Esophagus squamous epithelium (tissue), 5 donors: ENCODE measurements around the gene FTCD. TPM values are rescaled to one million over a fixed set of nuclear protein-coding genes. Genes with fewer than 3 reads are reported as not detected.

Experiments used
- DNase-seq: peaks from one replicate; lab custom pipeline; 2025; lab: John Stamatoyannopoulos, UW
- H3K27ac ChIP-seq, 4 donors: fragments of 200-600 bp; sonication (generic); one replicate each; pipeline ENCODE4 v1.5.1; 2016 to 2019; ENCODE audit warnings: mild to moderate bottlenecking in 1 of 4
- H3K27me3 ChIP-seq, 4 donors: fragments of 200-600 bp; sonication (generic); 1 replicate in 3 of 4; 2 replicates in 1 of 4; pipeline versions ENCODE4 v1.5.1 to v1.6.0; 2017 to 2021; ENCODE audit warnings: antibody characterized with exemption in 1 of 4
- H3K36me3 ChIP-seq, 3 donors: fragments of 200-600 bp; sonication (generic); one replicate each; pipeline ENCODE4 v1.5.1; 2016 to 2019
- H3K4me1 ChIP-seq, 3 donors: fragments of 200-600 bp; sonication (generic); one replicate each; pipeline ENCODE4 v1.5.1; 2017 to 2019
- H3K4me3 ChIP-seq, 4 donors: fragments of 200-600 bp; sonication (generic); 1 replicate in 3 of 4; 2 replicates in 1 of 4; pipeline ENCODE4 v1.5.1; 2016 to 2019; ENCODE audit warnings: mild to moderate bottlenecking in 2 of 4, moderate library complexity in 1 of 4
- H3K9me3 ChIP-seq, 3 donors: fragments of 200-600 bp; sonication (generic); one replicate each; pipeline ENCODE4 v1.5.1; 2016 to 2019
- CTCF ChIP-seq, 6 experiments: fragments of 450-650 bp in 4 of 6; fragments of 200-600 bp in 2 of 6; sonication (generic) in 2 of 6; IDR thresholded peaks; one replicate each; pipeline ENCODE4 v1.5.1; 2016 to 2019; ENCODE audit warnings: antibody characterized with exemption in 6 of 6, mild to moderate bottlenecking in 4 of 6, moderate library complexity in 4 of 6
- POLR2A ChIP-seq, 4 donors: fragments of 450-650 bp; IDR thresholded peaks; one replicate each; pipeline ENCODE4 v1.6.1; 2017; ENCODE audit warnings: antibody characterized with exemption in 4 of 4, mild to moderate bottlenecking in 4 of 4, moderate library complexity in 3 of 4
- WGBS, 2 donors: methylation state at CpG; one replicate each; pipeline ENCODE4 v1.1.5; 2018; 5-methylcytosine and 5-hydroxymethylcytosine counted together
- intact Hi-C: fragments of 100-400 bp; cut with DNase I; formaldehyde crosslinking; loops from one replicate; pipeline ENCODE4 v1.15.0; 2022
- total RNA-seq, 4 donors: library from RNA; depleted of rRNA; stranded (reverse); fragments of >200 nt; gene quantifications; one replicate each; pipeline ENCODE4 v1.1.0, GENCODE V29; 2016
- donor health status: DM: yes; HTN: yes; CAD: no.

FTCD gene
- total RNA-seq, 4 donors from 2014 or later: not detected

DNA sequence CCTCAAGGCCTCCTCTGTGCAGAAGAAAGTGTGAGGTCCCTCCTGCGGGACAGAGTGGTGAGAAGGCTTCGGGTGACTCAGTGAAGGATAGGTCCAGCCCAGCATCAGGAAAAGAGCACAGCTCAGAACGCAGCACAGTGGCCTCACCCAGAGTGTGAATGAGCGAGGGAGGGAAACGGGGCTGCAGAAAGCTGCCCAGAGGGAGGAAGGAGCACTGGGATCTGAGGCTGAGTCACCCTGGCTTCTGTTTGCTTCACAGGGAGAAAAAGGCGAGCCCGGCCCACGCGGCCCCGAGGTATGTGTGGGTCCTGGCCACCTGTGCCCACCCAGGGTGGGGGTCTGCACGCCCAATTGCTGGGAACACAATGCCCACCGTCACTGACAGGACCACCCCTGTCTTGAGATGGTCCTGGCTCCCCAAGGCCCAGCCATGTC, 33.1 kb downstream of the FTCD start:
- Histone ChIP-seq H3K4me3 (no peak overlapping the region), H3K4me1 (no peaks in the 10 kb centered on the region), H3K36me3 (peaks cover 0 to 93% (median 17%) of the 10 kb centered on the region in 3 donors), H3K27ac (peak overlapping the region in 1 of 4 donors; percentile 2), H3K9me3 (no peaks in the 10 kb centered on the region), H3K27me3 (no peaks in the 10 kb centered on the region)
- TF ChIP-seq POLR2A (IDR thresholded peaks at IDR 0.05) (no peak), CTCF (IDR thresholded peaks at IDR 0.05) (no peak)
- WGBS, 2 donors: 62 to 81% methylated on average over 8 to 11 of the region's 12 CpGs
- intact Hi-C loops: no loop called here
- DNase-seq: no peak

GRCh38 chr21:46121286-46122221, 33.8 kb downstream of the FTCD start:
- WGBS, 2 donors: no CpG with 5 or more reads among the region's 29 CpGs
- H3K27me3 ChIP-seq: no peaks in the 10 kb centered on the region
- DNase-seq: no peak

GRCh38 chr21:46120301-46121285, 34.8 kb downstream of the FTCD start:
- TF ChIP-seq POLR2A (IDR thresholded peaks at IDR 0.05) (no peak), CTCF (IDR thresholded peaks at IDR 0.05) (no peak)
- H3K27me3 ChIP-seq: no peaks in the 10 kb centered on the region
- no peaks in the 10 kb centered on the region for H3K9me3 ChIP-seq
- intact Hi-C loops: no loop called here
- 56 to 100% methylated on average over 1 to 4 of the region's 26 CpGs for WGBS, 2 donors
- DNase-seq: no peak
- peak overlapping the region in 1 of 4 donors; percentile 7 for H3K27ac ChIP-seq
- no peaks in the 10 kb centered on the region for H3K4me1 ChIP-seq
- peaks cover 0 to 93% (median 17%) of the 10 kb centered on the region in 3 donors for H3K36me3 ChIP-seq
- no peak overlapping the region for H3K4me3 ChIP-seq

More at GRCh38 chr21:46121286-46122221, 33.8 kb downstream of the FTCD start:
- Histone ChIP-seq H3K9me3 (no peaks in the 10 kb centered on the region), H3K4me1 (no peaks in the 10 kb centered on the region), H3K4me3 (no peak overlapping the region), H3K36me3 (peaks cover 0 to 93% (median 17%) of the 10 kb centered on the region in 3 donors), H3K27ac (peak overlapping the region in 1 of 4 donors; percentile 7)
- TF ChIP-seq CTCF (IDR thresholded peaks at IDR 0.05): no peak
- TF ChIP-seq POLR2A (IDR thresholded peaks at IDR 0.05): no peak
- intact Hi-C loops: no loop called here

DNA sequence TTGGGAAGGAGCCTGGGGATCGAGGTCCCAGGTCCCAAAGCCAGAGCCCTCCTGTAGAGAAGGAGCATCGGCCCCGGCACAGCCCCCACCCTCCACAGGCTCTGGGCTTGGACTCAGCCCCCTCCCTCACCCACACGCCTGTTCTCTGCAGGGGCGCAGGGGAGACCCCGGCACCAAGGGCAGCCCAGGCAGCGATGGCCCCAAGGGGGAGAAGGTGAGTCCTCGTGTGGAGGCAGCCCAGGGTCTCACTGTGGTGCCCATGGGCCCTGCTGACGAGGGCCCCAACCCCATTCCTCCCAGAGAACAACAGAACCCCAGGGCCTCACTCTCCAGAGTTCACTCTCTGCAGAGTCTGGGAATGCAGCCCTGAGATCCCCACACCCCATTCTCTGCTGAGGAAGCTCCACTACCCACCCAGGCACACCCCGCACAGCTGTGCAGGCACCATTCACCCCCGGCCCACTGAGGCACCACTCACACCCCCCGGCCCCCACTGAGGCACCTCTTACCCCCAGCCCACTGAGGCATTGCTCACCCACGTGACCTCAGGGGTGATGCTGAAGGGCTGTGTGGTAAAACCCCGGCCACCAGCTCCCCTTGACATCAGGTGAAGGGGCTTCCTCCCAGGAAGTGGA, 35.6 kb downstream of the FTCD start:
- H3K27ac ChIP-seq: no peak overlapping the region
- intact Hi-C loops: no loop called here
- H3K9me3 ChIP-seq: no peaks in the 10 kb centered on the region
- no peak overlapping the region for H3K4me3 ChIP-seq
- no peak for DNase-seq
- WGBS, 2 donors: 100% methylated on average over 2 of the region's 14 CpGs; no CpG with 5 or more reads in 1 of the 2 donors
- H3K4me1 ChIP-seq: no peaks in the 10 kb centered on the region
- TF ChIP-seq POLR2A (IDR thresholded peaks at IDR 0.05): no peak
- TF ChIP-seq CTCF (IDR thresholded peaks at IDR 0.05): no peak
- H3K36me3 ChIP-seq: peaks cover 0 to 93% (median 17%) of the 10 kb centered on the region in 3 donors
- no peaks in the 10 kb centered on the region for H3K27me3 ChIP-seq
